Activated T-cell treated with anti-CD3 and anti-CD28 coated beads, Interleukin-2, amount 50 U/mL, for 48 hours (primary cell): ENCODE measurements around the gene SERPIND1.
"Not testable (repeated sequence)": the region's sequence is repeated elsewhere in the genome, so short reads cannot be mapped to it uniquely, and the experiment has no call there.

Source experiments
- DNase-seq, 2 experiments: peaks; one replicate each; pipeline ENCODE4 v3.0.0-alpha.2; 2020

Gene SERPIND1

GRCh38 chr22:20818471-20818870 is 44.6 kb downstream of the SERPIND1 start:
- DNase-seq, result no peak

DNA sequence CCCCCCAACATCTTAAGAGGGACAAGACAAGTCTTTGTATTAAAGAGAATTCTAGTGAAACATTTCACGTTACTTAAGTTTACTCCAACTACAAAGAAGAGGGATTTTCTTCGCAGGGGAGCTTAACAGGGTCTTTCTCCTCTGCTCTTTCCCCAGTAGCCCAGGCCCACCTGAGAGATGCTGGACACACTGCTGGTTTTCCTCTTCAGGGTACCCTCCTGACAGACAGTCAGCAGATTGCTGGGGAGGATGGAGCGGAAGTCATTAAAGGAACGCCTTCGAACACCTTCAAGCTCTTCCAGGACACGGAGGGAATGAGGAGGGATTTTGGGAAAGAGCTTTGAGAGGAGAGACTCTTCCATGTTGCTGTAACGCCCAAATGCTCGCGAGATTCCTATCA is 45.6 kb downstream of the SERPIND1 start:
- no peak for DNase-seq

DNA sequence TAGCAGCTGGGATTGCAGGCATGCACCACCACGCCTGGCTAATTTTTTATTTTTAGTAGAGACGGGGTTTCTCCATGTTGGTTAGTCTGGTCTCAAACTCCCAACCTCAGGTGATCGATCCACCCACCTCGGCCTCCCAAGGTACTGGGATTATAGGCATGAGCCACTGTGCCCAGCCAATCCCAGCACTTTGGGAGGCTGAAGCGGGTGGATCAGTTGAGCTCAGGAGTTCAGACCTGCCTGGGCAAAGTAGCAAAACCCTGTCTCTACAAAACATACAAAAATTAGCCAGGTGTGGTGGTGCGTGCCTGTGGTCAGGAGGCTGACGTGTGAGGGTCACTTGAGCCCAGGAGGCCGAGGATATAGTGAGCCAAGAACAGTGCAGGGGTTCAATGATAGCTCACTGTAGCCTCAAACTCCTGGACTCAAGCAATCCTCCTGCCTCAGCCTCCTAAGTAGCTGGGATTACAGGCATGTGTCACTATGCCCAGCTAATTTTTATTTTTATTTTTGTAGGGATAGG is 47.9 kb downstream of the SERPIND1 start:
- DNase-seq, result not testable (repeated sequence)

DNA sequence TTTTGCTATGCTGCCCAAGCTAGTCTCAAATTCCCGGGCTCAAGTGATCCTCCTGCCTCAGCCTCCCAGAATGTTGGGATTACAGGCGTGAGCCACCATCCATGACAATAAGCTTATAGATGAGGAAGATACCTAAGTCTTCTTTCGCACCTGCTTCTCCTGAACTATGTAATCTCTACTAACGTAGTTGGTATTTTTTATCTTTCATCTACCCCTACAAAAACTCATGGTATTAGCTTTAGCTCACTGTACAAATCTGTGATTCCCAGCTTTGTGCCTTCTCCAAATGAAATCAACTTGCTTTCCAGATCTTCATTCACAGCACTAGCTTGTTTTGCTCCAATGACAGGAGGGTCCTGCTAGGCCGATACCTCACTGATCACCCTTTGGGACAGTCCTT is 48.3 kb downstream of the SERPIND1 start:
- no peak for DNase-seq

DNA sequence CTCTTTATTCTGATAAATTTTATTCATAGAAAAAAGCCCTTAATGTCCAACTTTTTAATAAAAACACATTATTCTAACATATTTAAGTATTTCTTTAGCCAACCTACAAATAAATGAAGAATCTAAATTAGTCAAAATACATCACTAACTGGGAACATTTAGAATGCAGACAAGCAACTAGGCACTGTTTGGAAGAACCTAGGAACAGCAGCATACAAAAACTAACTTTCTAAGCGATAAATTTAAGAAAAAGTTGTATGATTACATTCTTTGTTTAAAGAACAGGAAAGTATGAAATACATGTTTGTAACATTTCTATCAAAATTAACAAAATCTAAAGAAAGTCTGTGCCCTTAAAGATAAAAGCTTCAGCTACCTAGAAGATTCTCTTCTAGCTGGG is 49.4 kb downstream of the SERPIND1 start:
- DNase-seq, result no peak

DNA sequence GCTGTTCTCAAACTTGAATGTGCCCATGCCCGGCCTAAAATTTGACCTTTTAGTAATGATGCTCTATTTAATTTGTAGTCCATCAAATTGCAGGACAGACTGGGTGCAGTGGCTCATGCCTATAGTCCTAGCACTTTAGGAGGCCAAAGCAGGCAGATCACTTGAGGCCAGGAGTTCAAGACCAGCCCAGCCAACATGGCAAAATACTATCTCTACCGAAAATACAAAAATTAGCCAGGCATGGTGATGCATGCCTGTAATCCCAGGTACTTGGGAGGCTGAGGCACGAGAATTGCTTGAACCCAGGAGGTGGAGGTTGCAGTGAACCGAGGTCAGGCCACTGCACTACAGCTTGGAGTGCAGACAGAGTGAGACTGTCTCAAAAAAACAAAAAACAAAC is 51.3 kb downstream of the SERPIND1 start:
- not testable (repeated sequence) for DNase-seq

DNA sequence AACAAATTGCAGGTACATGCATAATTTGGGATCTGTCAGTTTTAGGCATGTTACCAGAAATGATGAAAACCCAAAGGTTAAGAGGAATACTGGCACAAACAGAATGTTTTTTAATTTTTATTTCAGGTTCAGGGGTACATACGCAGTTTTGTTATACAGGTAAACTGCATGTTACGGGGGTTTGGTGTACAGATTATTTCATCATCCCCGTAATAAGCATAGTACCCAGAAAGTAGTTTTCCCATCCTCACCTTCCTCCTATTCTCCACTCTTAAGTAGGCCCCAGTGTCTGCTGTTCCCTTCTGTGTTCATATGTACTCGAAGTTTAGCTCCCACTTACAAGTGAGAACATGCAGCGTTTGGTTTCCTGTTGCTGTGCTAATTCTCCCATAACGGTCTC is 51.7 kb downstream of the SERPIND1 start:
- DNase-seq, result no peak

DNA sequence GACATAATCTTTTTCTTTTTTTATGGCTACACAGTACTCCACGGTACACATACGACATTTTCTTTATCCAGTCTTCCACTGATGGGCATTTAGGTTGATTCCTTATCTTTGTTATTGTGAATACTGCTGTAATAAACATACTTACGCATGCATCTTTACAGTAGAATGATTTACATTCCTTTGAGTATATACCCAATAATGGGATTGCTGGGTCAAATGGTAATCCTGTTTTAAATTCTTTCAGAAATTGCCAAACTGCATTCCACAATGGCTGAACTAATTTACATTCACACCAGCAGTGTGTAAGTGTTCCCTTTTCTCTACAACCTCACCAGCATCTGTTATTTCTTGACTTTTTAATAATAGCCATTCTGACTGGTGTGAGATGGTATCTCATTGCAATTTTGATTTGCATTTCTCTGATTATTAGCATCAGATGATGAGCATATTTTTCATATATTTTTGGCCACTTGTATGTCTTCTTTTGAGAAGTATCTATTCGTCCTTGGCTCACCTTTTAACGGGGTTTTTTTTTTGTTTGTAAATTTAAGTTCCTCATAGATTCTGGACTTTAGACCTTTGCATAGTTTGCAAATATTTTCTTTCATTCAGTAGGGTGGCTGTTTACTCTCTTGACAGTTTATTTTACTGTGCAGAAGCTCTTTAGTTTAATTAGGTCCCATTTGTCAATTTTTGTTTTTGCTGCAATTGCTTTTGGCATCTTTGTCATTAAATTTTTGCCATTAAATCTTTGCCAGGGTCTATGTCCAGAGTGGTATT is 52.6 kb downstream of the SERPIND1 start:
- DNase-seq, result not testable (repeated sequence)

- DNase-seq, result no peak
Observed at GRCh38 chr22:20829491-20830134, 55.7 kb downstream of the SERPIND1 start.

GRCh38 chr22:20833225-20833665 is 59.3 kb downstream of the SERPIND1 start:
- no peak for DNase-seq

GRCh38 chr22:20834206-20834605 is 60.3 kb downstream of the SERPIND1 start:
- no peak for DNase-seq

DNA sequence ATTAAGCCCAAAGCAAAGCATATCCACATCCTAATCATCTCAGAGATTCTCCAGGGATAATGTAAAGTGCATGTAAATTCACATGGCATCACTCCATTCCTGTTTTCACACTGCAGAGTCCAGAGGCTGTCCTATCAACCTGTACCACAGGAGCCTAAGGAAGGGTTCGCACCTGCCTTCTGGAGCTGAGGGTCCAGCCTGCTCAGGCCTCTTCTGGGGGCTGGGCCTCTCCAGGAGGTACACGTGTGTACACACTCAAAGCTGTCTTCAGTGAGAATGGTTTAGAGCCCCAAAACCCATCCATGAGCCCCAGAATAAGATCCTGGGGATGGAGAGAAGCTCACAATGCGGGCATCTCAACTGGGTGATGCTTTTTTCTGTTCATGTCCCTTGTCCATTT is 60.8 kb downstream of the SERPIND1 start:
- no peak for DNase-seq
